ENCODE measurements around the gene PTPRE. TPM values are rescaled to one million over a fixed set of nuclear protein-coding genes. Genes with fewer than 3 reads are reported as not detected.

PTPRE gene
- total and polyA plus RNA-seq, 10 of the 15 experiments (the other 5 are each of a cell fraction or from before 2014, with no cell fraction given), result 2.9 to 7.6 (median 5.8) TPM

GRCh38 chr10:128032466-128032865 is 125.6 kb downstream of the PTPRE start (continued):
- TF ChIP-seq GATAD2B (conservative IDR thresholded peaks at IDR 0.05; ENCODE audit: low read depth) (no peak), IKZF2 (IDR thresholded peaks at IDR 0.05) (no peak)

- H2AFZ ChIP-seq (ENCODE audit: control insufficient read depth, low read depth, low read length), result no peak overlapping the region
- ChIA-PET RAD21 (ENCODE audit: unreplicated experiment) (interaction anchor here (0.9 to 5.8 kb wide), 12 partner anchors 9 to 129 kb away, joined by 3 to 103 read pairs (median 8); no protein-coding TSS in a partner anchor), SMC1A (ENCODE audit: uncharacterized antibody, unreplicated experiment) (interaction anchor here (0.9 to 5.6 kb wide), 22 partner anchors 9 to 181 kb away, joined by 3 to 128 read pairs (median 4); no protein-coding TSS in a partner anchor), CTCF (interaction anchor here (0.7 to 6.2 kb wide), 29 partner anchors 9 to 320 kb away, joined by 3 to 277 read pairs (median 6); partner anchors contain the start of gene PTPRE), POLR2A (interaction anchor here (1.4 to 1.6 kb wide), 2 partner anchors 27 to 34 kb away, joined by 4 to 5 read pairs; no protein-coding TSS in a partner anchor)
- no TSS peak for BruUV-seq (replicated peaks)
- in situ Hi-C loops (cut with MboI) (no loop called here), intact Hi-C loops (cut with micrococcal nuclease; ENCODE audit: unreplicated experiment) (loop anchor here (1.0 to 2.0 kb wide), 2 partner anchors 34 to 115 kb away; no protein-coding TSS in a partner anchor)
- no peak overlapping the region for H3K27ac ChIP-seq (ENCODE audit: control insufficient read depth, insufficient read depth)
- H3K9ac ChIP-seq (ENCODE audit: control insufficient read depth, insufficient read depth, low read length), result no peak overlapping the region
- H3K4me2 ChIP-seq (ENCODE audit: control insufficient read depth, insufficient read depth), result no peak overlapping the region
- FAIRE-seq (peak; percentile 54), ATAC-seq (peak; percentile 93), DNase-seq (ENCODE audit: low read depth, low spot score) (no peak)
- H3K27me3 ChIP-seq (replicated peaks in 1 of 2; ENCODE audit: control insufficient read depth in 2 of 2, insufficient read depth in 2 of 2, low read length in 1 of 2), result no peaks in the 10 kb centered on the region; a peak in 2 of 4 replicates
- no peaks in the 10 kb centered on the region for H3K36me3 ChIP-seq (ENCODE audit: control insufficient read depth in 2 of 2, insufficient read depth in 2 of 2, low read length in 1 of 2)
- no peak overlapping the region for H3K4me3 ChIP-seq
- no peaks in the 10 kb centered on the region for H3K79me2 ChIP-seq (ENCODE audit: control insufficient read depth, insufficient read depth, low read length)
- no peaks in the 10 kb centered on the region for H3K9me3 ChIP-seq (replicated peaks; ENCODE audit: control insufficient read depth, insufficient read depth, low read length)
- no peaks in the 10 kb centered on the region for H4K20me1 ChIP-seq (ENCODE audit: control insufficient read depth, insufficient read depth)
- no peaks in the 10 kb centered on the region for H3K4me1 ChIP-seq (ENCODE audit: control insufficient read depth, insufficient read depth, low read length)
- WGBS (ENCODE audit: insufficient coverage, insufficient replicate concordance, low lambda C conversion rate, missing lambda C conversion rate), result 40% methylated on average over 5 of the region's 5 CpGs
- TF ChIP-seq USF2 (IDR thresholded peaks at IDR 0.05; ENCODE audit: borderline replicate concordance, low read depth, low read length) (no peak), PAX8 (IDR thresholded peaks at IDR 0.05) (no peak), HDAC2 (IDR thresholded peaks at IDR 0.05) (no peak), CTCF (IDR thresholded peaks at IDR 0.05 in 2 of 3, conservative IDR thresholded peaks at IDR 0.05 in 1 of 3; ENCODE audit: control insufficient read depth in 2 of 3, extremely low read depth in 1 of 3, insufficient read depth in 1 of 3, low read depth in 3 of 3, low read length in 3 of 3) (peak; percentile 77 to 91 (median 78)), IRF3 (IDR thresholded peaks at IDR 0.05) (no peak), ZNF207 (IDR thresholded peaks at IDR 0.05; ENCODE audit: borderline replicate concordance) (0 out of 2 replicates have a peak, but pooled peaks have one; percentile 40), CUX1 (IDR thresholded peaks at IDR 0.05; ENCODE audit: insufficient replicate concordance, low read depth, low read length) (no peak), YY1 (IDR thresholded peaks at IDR 0.05; ENCODE audit: low read depth, low read length) (peak; percentile 52), MAX (IDR thresholded peaks at IDR 0.05; ENCODE audit: low read depth, low read length) (no peak), SMC3 (IDR thresholded peaks at IDR 0.05; ENCODE audit: borderline replicate concordance, low read length) (peak; percentile 91), WRNIP1 (IDR thresholded peaks at IDR 0.05; ENCODE audit: borderline replicate concordance, low read depth, low read length) (no peak)
These were observed 128.7 kb downstream of the PTPRE start for GRCh38 chr10:128035557-128035973.
